Transverse colon (tissue), 4 donors: ENCODE data around the gene EGF.

Source experiments
- CTCF ChIP-seq, 5 experiments: fragments of 200-600 bp in 3 of 5; fragments of 450-650 bp in 2 of 5; sonication (generic) in 3 of 5; IDR thresholded peaks; 1 replicate in 2 of 5; 2 replicates in 3 of 5; pipeline ENCODE4 v1.5.1; 2016 to 2017; ENCODE audit warnings: antibody characterized with exemption in 5 of 5, inconsistent platforms in 3 of 5, mild to moderate bottlenecking in 2 of 5, moderate library complexity in 1 of 5
- EP300 ChIP-seq: sonication (generic); formaldehyde crosslinking; IDR thresholded peaks from one replicate; pipeline ENCODE4 v1.6.1; 2017; ENCODE audit warnings: antibody characterized with exemption, low read depth
- POLR2A ChIP-seq: fragments of 450-650 bp; IDR thresholded peaks from one replicate; pipeline ENCODE4 v1.6.1; 2016; ENCODE audit warnings: antibody characterized with exemption, mild to moderate bottlenecking, moderate library complexity
- POLR2AphosphoS5 ChIP-seq, 3 donors: sonication (generic); formaldehyde crosslinking; IDR thresholded peaks; one replicate each; pipeline ENCODE4 v1.6.1; 2016; ENCODE audit warnings: antibody characterized with exemption in 3 of 3

- no peak for TF ChIP-seq POLR2A
- TF ChIP-seq CTCF (IDR thresholded peaks at IDR 0.05): no peak
- TF ChIP-seq EP300: no peak
- no peak for TF ChIP-seq POLR2AphosphoS5 (IDR thresholded peaks at IDR 0.05)
These were observed 25.6 kb upstream of the EGF start for GRCh38 chr4:109887071-109887470.
